Measurements from ENCODE around the gene ARMC9.
A peak's percentile ranks its signal among the peaks of the same experiment; 100 is the strongest.
"Not testable (repeated sequence)": the region's sequence is repeated elsewhere in the genome, so short reads cannot be mapped to it uniquely, and the experiment has no call there.

Gene ARMC9

DNA sequence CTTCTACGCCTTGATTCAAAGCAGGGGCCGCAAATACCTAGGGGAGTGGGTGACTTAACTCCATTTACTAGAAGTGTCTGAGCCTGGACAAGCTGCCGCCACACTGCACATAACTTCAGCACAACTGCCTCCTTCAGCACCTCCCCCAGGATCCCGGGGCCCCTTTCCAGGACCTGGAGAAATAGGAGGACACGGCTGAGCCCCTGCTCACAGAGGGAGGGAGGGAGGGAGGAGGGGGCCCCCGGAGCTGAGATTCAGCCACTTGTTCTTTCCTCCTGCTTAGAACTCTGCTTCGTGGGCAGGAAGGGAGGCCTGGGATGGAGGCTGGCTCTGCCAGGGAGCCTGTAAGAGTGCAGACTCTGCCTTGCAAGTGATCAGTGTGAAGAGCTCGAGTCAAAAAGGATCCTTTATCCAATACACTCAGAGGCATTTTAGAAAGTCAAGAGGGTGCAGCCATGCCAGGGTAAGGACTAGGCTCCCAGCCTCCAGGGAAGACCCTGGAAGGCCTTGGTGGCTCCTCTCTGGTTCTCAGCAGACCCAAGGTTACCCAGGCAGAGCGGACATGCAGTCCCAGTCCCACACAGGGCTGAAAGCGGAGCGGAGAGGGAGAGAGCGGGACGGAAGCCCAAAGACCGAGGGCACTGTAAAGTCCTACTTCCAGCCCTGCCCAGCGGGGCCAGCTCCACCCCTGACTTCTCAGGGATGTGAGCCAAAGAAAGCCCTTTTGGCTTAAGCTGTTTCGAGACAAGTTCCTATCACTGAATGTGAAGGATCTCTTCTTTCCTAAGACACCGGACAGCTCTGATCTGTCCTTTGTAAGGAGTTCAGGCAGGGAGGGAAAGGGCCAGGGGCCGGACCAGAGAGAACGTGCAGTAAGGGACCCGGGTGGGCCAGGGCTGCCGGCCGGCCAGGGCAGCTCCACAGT lies 8.6 kb upstream of the ARMC9 start:
- H3K4me3 Mint-ChIP-seq, result no peak overlapping the region

GRCh38 chr2:231190531-231191197 lies 7.8 kb upstream of the ARMC9 start:
- DNase-seq, result no peak
- Mint-ChIP-seq H3K9me3 (no peaks in the 10 kb centered on the region), H3K27ac (no peak overlapping the region), H3K36me3 (ENCODE audit: low read depth) (no peaks in the 10 kb centered on the region), H3K4me3 (no peak overlapping the region), H3K4me1 (ENCODE audit: low read depth) (no peaks in the 10 kb centered on the region), H3K27me3 (peaks cover 44% of the 10 kb centered on the region)

More for the DNA sequence above, 8.6 kb upstream of the ARMC9 start:
- Mint-ChIP-seq H3K9me3 (no peaks in the 10 kb centered on the region), H3K36me3 (ENCODE audit: low read depth) (no peaks in the 10 kb centered on the region), H3K27ac (no peak overlapping the region), H3K4me1 (ENCODE audit: low read depth) (no peaks in the 10 kb centered on the region), H3K27me3 (peaks cover 44% of the 10 kb centered on the region)
- no peak for DNase-seq

DNA sequence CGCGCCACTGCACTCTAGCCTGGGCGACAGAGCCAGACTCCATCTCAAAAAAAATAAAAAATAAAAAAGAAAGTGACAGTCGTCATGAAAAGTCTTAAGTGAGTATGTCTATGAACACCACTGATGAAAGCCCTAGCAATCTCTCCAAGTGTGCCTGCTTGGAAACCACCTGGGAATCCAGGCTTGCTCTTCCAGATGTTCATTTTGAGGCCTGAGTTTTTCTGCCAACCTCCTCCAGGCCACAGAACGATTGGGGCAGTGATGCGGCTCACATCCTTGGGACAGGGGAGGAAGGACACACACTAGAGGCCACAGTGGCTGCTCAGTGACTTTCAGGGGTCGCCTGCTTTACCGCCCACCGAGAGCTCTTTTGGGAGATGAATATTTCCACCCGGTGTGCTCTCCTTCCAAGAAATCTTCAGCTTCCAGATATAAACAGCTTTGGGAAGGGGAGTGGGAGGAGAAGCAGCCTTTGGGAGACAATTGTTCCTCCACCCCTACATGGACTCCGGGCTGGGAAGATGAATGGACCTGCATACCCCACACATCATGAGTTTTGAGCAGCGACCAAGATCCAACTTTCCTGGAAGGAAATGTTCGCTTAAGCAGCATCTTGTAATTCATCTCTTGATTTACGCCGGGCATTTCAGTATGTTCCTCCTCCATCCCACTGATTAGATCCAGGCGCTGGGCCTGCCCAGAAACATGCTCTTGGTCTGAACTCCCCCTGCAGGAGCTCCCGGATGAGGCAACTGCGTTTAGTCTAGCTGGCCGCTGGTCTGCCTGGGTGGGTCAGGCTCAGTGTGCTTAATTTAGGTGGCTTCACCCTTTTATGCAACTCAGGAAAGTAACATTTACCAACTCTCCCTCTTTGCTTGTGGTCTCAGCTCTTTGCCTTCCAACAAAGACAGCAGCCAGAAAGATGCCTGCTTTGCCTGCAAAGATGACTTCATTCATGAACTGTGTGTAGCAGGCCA lies 6.2 kb upstream of the ARMC9 start:
- Mint-ChIP-seq H3K4me1 (ENCODE audit: low read depth) (no peaks in the 10 kb centered on the region), H3K9me3 (no peaks in the 10 kb centered on the region), H3K27ac (no peak overlapping the region), H3K27me3 (peaks cover 44% of the 10 kb centered on the region), H3K4me3 (no peak overlapping the region), H3K36me3 (ENCODE audit: low read depth) (no peaks in the 10 kb centered on the region)
- no peak for DNase-seq

DNA sequence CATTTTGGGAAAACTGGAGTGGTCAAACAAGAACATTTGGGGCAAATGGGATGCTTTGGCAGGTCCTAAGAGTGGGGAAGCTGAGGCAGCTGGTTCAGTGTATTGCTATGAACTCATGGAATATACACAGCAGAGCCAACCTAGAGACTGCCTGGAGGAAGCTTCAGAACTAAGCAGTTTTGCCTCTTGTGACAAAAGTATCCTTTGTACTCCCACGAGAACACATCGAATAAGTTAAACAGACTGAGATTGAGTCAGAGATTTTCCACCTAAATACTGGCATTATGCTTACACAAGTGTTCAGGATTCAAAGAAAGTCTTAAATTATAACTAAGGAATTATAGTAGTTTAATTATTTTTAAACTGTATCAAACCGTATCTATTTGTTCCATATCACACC lies 5.2 kb upstream of the ARMC9 start:
- no peak for DNase-seq
- H3K4me3 Mint-ChIP-seq, result no peak overlapping the region
- H3K9me3 Mint-ChIP-seq, result no peaks in the 10 kb centered on the region
- peaks cover 38% of the 10 kb centered on the region for H3K27me3 Mint-ChIP-seq
- no peak overlapping the region for H3K27ac Mint-ChIP-seq
- peaks cover 2% of the 10 kb centered on the region for H3K36me3 Mint-ChIP-seq (ENCODE audit: low read depth)
- peaks cover 8% of the 10 kb centered on the region for H3K4me1 Mint-ChIP-seq (ENCODE audit: low read depth)

DNA sequence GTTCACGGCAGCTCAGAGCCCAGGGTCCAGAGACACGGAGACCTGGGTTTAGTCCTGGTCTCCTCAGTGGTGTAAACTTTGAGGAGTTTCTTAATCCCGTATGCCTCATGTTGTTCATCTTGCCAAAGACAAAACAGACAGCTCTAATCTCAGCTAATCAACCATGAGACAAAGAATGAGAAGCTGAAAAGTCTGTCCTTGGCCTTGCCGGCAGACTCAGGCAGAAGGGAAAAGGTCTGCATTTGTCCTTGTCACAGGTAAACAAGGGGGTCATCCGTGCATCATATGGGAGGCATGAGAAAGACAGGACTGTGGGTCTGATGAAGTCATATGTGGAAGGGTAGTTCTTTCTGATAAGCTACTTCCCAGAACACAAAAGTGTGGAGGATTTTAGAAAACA lies 1.8 kb upstream of the ARMC9 start:
- H3K36me3 Mint-ChIP-seq (ENCODE audit: low read depth), result peaks cover 3% of the 10 kb centered on the region
- H3K9me3 Mint-ChIP-seq, result no peaks in the 10 kb centered on the region
- peaks cover 17% of the 10 kb centered on the region for H3K4me1 Mint-ChIP-seq (ENCODE audit: low read depth)
- no peak for DNase-seq
- H3K27me3 Mint-ChIP-seq, result peaks cover 11% of the 10 kb centered on the region
- no peak overlapping the region for H3K4me3 Mint-ChIP-seq
- H3K27ac Mint-ChIP-seq, result no peak overlapping the region

DNA sequence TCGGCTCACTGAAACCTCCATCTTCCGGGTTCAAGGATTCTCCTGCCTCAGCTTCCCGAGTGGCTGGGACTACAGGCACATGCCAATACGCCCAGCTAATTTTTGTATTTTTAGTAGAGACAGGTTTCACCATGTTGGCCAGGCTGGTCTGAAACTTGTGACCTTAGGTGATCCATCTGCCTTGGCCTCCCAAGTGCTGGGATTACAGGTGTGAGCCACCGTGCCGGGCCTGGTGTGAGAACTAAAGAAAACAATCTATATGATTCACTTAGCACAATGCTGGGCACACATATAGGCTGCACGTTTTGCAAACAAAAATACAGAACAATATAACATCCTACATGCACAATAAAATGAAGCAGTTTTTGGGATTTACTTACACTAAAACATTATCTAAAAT lies 1.2 kb upstream of the ARMC9 start:
- H3K27ac Mint-ChIP-seq; H3K36me3 Mint-ChIP-seq (ENCODE audit: low read depth): not testable (repeated sequence)
- H3K4me3 Mint-ChIP-seq, result peak overlapping the region; percentile 91

GRCh38 chr2:231197706-231198290 lies 633 bp upstream of the ARMC9 start:
- DNase-seq, result no peak

More for the DNA sequence above, 1.2 kb upstream of the ARMC9 start:
- H3K4me1 Mint-ChIP-seq (ENCODE audit: low read depth), result peaks cover 17% of the 10 kb centered on the region
- not testable (repeated sequence) for DNase-seq, H3K9me3 Mint-ChIP-seq, H3K27me3 Mint-ChIP-seq

DNA sequence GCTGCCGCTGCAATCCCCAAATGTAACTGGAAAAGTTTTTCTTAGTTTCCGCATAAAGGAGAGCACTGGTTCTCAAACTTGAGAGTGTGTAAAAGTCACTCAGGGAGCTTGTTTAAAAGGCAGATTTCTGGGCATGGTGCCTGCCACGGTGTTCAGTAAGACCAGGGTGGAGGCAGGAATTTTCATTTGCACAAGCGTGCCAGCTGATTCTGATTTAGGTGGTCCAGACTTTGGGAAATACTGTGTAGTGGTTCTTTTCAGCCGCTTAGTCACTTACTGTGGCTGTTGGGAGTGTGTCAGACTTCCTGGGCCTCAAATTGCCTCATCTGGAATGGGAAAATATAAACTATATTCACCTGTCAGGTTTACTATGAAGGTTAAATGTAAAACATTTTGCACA lies 788 bp downstream of the ARMC9 start:
- Mint-ChIP-seq H3K27me3 (peaks cover under 1% of the 10 kb centered on the region), H3K27ac (peak overlapping the region; percentile 61), H3K4me1 (ENCODE audit: low read depth) (peaks cover 17% of the 10 kb centered on the region), H3K9me3 (no peaks in the 10 kb centered on the region), H3K36me3 (ENCODE audit: low read depth) (peaks cover 3% of the 10 kb centered on the region), H3K4me3 (peak overlapping the region; percentile 81)
- no peak for DNase-seq

More at GRCh38 chr2:231197706-231198290, 633 bp upstream of the ARMC9 start:
- H3K9me3 Mint-ChIP-seq, result no peaks in the 10 kb centered on the region
- peak overlapping the region; percentile 92 for H3K27ac Mint-ChIP-seq
- H3K27me3 Mint-ChIP-seq, result peaks cover 3% of the 10 kb centered on the region
- peaks cover 17% of the 10 kb centered on the region for H3K4me1 Mint-ChIP-seq (ENCODE audit: low read depth)
- H3K36me3 Mint-ChIP-seq (ENCODE audit: low read depth), result peaks cover 3% of the 10 kb centered on the region
- peak overlapping the region; percentile 91 for H3K4me3 Mint-ChIP-seq

GRCh38 chr2:231200805-231201474 lies 2.5 kb downstream of the ARMC9 start:
- no peak overlapping the region for H3K27ac Mint-ChIP-seq
- H3K4me1 Mint-ChIP-seq (ENCODE audit: low read depth), result peaks cover 17% of the 10 kb centered on the region
- no peak for DNase-seq
- peaks cover 3% of the 10 kb centered on the region for H3K36me3 Mint-ChIP-seq (ENCODE audit: low read depth)
- H3K4me3 Mint-ChIP-seq, result no peak overlapping the region
- no peaks in the 10 kb centered on the region for H3K27me3 Mint-ChIP-seq
- no peaks in the 10 kb centered on the region for H3K9me3 Mint-ChIP-seq

DNA sequence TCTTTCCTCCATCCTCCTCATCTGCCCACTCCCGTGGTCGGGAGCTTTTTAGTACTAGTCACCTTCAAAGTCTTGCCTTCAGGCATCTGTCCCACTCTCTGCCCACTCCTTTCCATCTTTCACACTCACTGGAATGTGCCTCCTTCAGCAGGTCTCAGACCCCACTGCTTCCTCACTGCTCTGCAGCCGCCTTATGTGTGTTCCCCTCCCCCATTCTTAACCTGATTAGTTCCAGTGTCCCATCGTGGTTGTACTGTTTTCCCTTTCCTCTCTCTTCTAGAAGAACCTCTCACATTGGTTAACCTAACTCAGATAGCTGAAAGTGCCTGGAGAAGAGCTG lies 3.0 kb downstream of the ARMC9 start:
- Mint-ChIP-seq H3K27me3 (no peaks in the 10 kb centered on the region), H3K4me3 (no peak overlapping the region), H3K36me3 (ENCODE audit: low read depth) (peaks cover 3% of the 10 kb centered on the region), H3K4me1 (ENCODE audit: low read depth) (peaks cover 17% of the 10 kb centered on the region), H3K9me3 (no peaks in the 10 kb centered on the region), H3K27ac (no peak overlapping the region)
- no peak for DNase-seq

- no peak for DNase-seq
- Mint-ChIP-seq H3K27ac (no peak overlapping the region), H3K4me3 (no peak overlapping the region)
Observed at GRCh38 chr2:231203087-231203486, 4.7 kb downstream of the ARMC9 start.

GRCh38 chr2:231204146-231204545 lies 5.7 kb downstream of the ARMC9 start:
- no peaks in the 10 kb centered on the region for H3K27me3 Mint-ChIP-seq
- H3K4me3 Mint-ChIP-seq, result no peak overlapping the region
- DNase-seq, result no peak
- peaks cover 4% of the 10 kb centered on the region for H3K4me1 Mint-ChIP-seq (ENCODE audit: low read depth)
- no peak overlapping the region for H3K27ac Mint-ChIP-seq
- no peaks in the 10 kb centered on the region for H3K36me3 Mint-ChIP-seq (ENCODE audit: low read depth)
- no peaks in the 10 kb centered on the region for H3K9me3 Mint-ChIP-seq

More at GRCh38 chr2:231203087-231203486, 4.7 kb downstream of the ARMC9 start:
- no peaks in the 10 kb centered on the region for H3K9me3 Mint-ChIP-seq
- peaks cover 2% of the 10 kb centered on the region for H3K36me3 Mint-ChIP-seq (ENCODE audit: low read depth)
- peaks cover 10% of the 10 kb centered on the region for H3K4me1 Mint-ChIP-seq (ENCODE audit: low read depth)
- H3K27me3 Mint-ChIP-seq, result no peaks in the 10 kb centered on the region

DNA sequence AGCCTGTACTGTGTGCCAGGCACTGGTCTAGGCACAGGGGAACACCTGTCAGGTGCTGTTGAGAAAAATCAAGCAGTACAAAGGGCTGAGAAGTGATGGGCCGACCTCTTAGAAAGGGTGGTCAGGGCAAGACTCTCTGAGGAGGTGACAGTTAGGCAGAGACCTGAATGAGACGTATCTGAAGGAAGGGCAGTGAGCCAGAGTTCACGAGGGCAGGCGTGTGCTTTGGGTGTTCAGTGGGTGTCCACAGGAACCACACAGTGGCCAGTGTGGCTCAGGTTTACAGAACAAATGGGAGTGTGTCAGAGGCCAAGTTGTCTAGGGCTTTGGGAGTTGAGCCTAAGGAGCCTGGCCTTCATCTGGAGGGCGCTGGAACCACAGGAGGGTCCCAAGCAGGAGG lies 6.2 kb downstream of the ARMC9 start:
- Mint-ChIP-seq H3K9me3 (no peaks in the 10 kb centered on the region), H3K4me3 (no peak overlapping the region), H3K4me1 (ENCODE audit: low read depth) (peaks cover 2% of the 10 kb centered on the region), H3K27ac (no peak overlapping the region), H3K36me3 (ENCODE audit: low read depth) (no peaks in the 10 kb centered on the region), H3K27me3 (no peaks in the 10 kb centered on the region)
- no peak for DNase-seq

Measured in activated T-cell treated with anti-CD3 and anti-CD28 coated beads, Interleukin-2, amount 50 U/mL, for 24 hours (primary cell).